SK-N-SH (cell line): ENCODE results near the gene EIF4E2. TPM values are rescaled to one million over a fixed set of nuclear protein-coding genes. Genes with fewer than 3 reads are reported as not detected.

Experiments
- CTCF ChIA-PET: fragments of 300-600, 350-600 bp; formaldehyde crosslinking; extraction: SDS; loops from one replicate; lab custom pipeline; 2021; lab: Yijun Ruan, JAX
- POLR2A ChIA-PET: fragments of 350-600 bp; sonication (Branson Sonifier 250); formaldehyde crosslinking; extraction: SDS; loops from one replicate; lab custom pipeline; 2020; ENCODE audit warnings: antibody characterized with exemption, inconsistent platforms; lab: Yijun Ruan, JAX
- DNase-seq: peaks from one replicate; pipeline ENCODE4 v3.0.0; 2012
- H2AFZ ChIP-seq: fragments of 200-600 bp; sonication (generic); 2 replicates; pipeline ENCODE4 v1.8.1; 2016; ENCODE audit warnings: antibody characterized with exemption, mild to moderate bottlenecking, low read depth
- H3F3A ChIP-seq: fragments of 200-600 bp; sonication (generic); replicated peaks from 2 replicates; pipeline ENCODE3; 2016; ENCODE audit warnings: antibody characterized with exemption, mild to moderate bottlenecking; ENCODE audit not compliant: insufficient read depth
- H3K27ac ChIP-seq, 2 experiments: fragments of 200-500 bp in 1 of 2; fragments of 200-600 bp in 1 of 2; sonication (Bioruptor generic) in 1 of 2; sonication (generic), shearing (Covaris generic) in 1 of 2; 2 replicates each; pipeline versions ENCODE4 v1.5.1 to v1.6.1; 2014 to 2016; ENCODE audit warnings: low read depth in 2 of 2, inconsistent platforms in 1 of 2, low read length in 1 of 2, mild to moderate bottlenecking in 1 of 2, mixed read lengths in 1 of 2
- H3K27me3 ChIP-seq: fragments of 200-600 bp; sonication (generic), shearing (Covaris generic); 2 replicates; pipeline ENCODE4 v1.6.1; 2016; ENCODE audit warnings: mixed run types; ENCODE audit not compliant: insufficient read depth
- H3K36me3 ChIP-seq, 2 experiments: fragments of 200-500 bp in 1 of 2; fragments of 200-600 bp in 1 of 2; sonication (Bioruptor generic) in 1 of 2; sonication (generic) in 1 of 2; replicated peaks in 1 of 2; 2 replicates each; pipeline versions ENCODE3 to v1.5.1; 2014 to 2016; ENCODE audit warnings: low read length in 1 of 2, mild to moderate bottlenecking in 1 of 2; ENCODE audit not compliant: insufficient read depth in 2 of 2, control insufficient read depth in 1 of 2
- H3K4me1 ChIP-seq, 2 experiments: fragments of 200-500 bp in 1 of 2; fragments of 200-600 bp in 1 of 2; sonication (Bioruptor generic) in 1 of 2; sonication (generic), shearing (Covaris generic) in 1 of 2; 2 replicates each; pipeline versions ENCODE4 v1.5.1 to v1.6.1; 2014 to 2016; ENCODE audit warnings: low read depth in 1 of 2, low read length in 1 of 2, mixed run types in 1 of 2; ENCODE audit not compliant: insufficient read depth in 2 of 2, control insufficient read depth in 1 of 2
- H3K4me2 ChIP-seq: fragments of 200-600 bp; sonication (generic), shearing (Covaris generic); 2 replicates; pipeline ENCODE4 v1.6.1; 2017; ENCODE audit warnings: mixed run types
- H3K4me3 ChIP-seq, 2 experiments: fragments of 200-500 bp in 1 of 2; fragments of 200-600 bp in 1 of 2; sonication (Bioruptor generic) in 1 of 2; sonication (generic), shearing (Covaris generic) in 1 of 2; 2 replicates each; pipeline versions ENCODE4 v1.5.1 to v1.8.1; 2014 to 2016; ENCODE audit warnings: low read depth in 2 of 2, inconsistent platforms in 1 of 2, low read length in 1 of 2, mild to moderate bottlenecking in 1 of 2, mixed read lengths in 1 of 2, moderate library complexity in 1 of 2
- H3K79me2 ChIP-seq: fragments of 200-600 bp; sonication (generic); 2 replicates; pipeline ENCODE4 v1.8.1; 2017; ENCODE audit warnings: mild to moderate bottlenecking; ENCODE audit not compliant: insufficient read depth
- H3K9ac ChIP-seq: fragments of 200-600 bp; sonication (generic); 2 replicates; pipeline ENCODE4 v1.6.1; 2017; ENCODE audit warnings: mixed run types
- H3K9me2 ChIP-seq: fragments of 200-600 bp; sonication (generic); 2 replicates; pipeline ENCODE4 v1.6.1; 2017; ENCODE audit warnings: mixed run types
- H3K9me3 ChIP-seq: fragments of 200-600 bp; sonication (generic); 2 replicates; pipeline ENCODE4 v1.6.1; 2017; ENCODE audit warnings: mixed run types, mild to moderate bottlenecking, moderate library complexity
- H4K20me1 ChIP-seq: fragments of 200-600 bp; sonication (generic); 2 replicates; pipeline ENCODE4 v1.6.1; 2017; ENCODE audit warnings: mild to moderate bottlenecking, mixed run types; ENCODE audit not compliant: insufficient read depth
- CHD2 ChIP-seq: fragments of 150-350 bp; IDR thresholded peaks from 2 replicates; pipeline ENCODE4 v1.6.1; 2018; ENCODE audit warnings: low read length; ENCODE audit not compliant: partially characterized antibody
- CTCF ChIP-seq: fragments of 200-600 bp; sonication (generic); IDR thresholded peaks from 2 replicates; pipeline ENCODE4 v1.6.1; 2017; ENCODE audit warnings: antibody characterized with exemption, mild to moderate bottlenecking, moderate library complexity
- EZH2phosphoT487 ChIP-seq: fragments of 200-600 bp; sonication (generic); IDR thresholded peaks from 2 replicates; pipeline ENCODE4 v1.6.1; 2017; ENCODE audit warnings: low read depth, mixed run types, mild to moderate bottlenecking, antibody characterized with exemption, moderate library complexity, borderline replicate concordance
- FOSL2 ChIP-seq: IDR thresholded peaks from 2 replicates; pipeline ENCODE4 v1.4.0; 2012; ENCODE audit warnings: low read depth, mild to moderate bottlenecking, moderate library complexity, borderline replicate concordance
- IRF3 ChIP-seq: fragments of 150-350 bp; IDR thresholded peaks from 2 replicates; pipeline ENCODE4 v1.6.1; 2016; ENCODE audit warnings: mild to moderate bottlenecking, low read depth, low read length
- MAX ChIP-seq: IDR thresholded peaks from 2 replicates; pipeline ENCODE4 v1.4.0; 2012; ENCODE audit warnings: low read depth
- MXI1 ChIP-seq: IDR thresholded peaks from 2 replicates; pipeline ENCODE4 v1.6.1; 2012; ENCODE audit warnings: mild to moderate bottlenecking, low read depth, low read length, improper control_type of control experiment
- POLR2AphosphoS5 ChIP-seq: IDR thresholded peaks from 2 replicates; pipeline ENCODE4 v1.6.1; 2012; ENCODE audit warnings: low read depth, low read length
- RAD21 ChIP-seq: IDR thresholded peaks from 2 replicates; pipeline ENCODE4 v1.6.1; 2012; ENCODE audit warnings: mild to moderate bottlenecking, low read length
- SMC3 ChIP-seq: IDR thresholded peaks from 2 replicates; pipeline ENCODE4 v1.6.1; 2012; ENCODE audit warnings: low read depth, low read length, improper control_type of control experiment
- TEAD4 ChIP-seq: IDR thresholded peaks from 2 replicates; pipeline ENCODE4 v1.4.0; 2012; ENCODE audit warnings: mild to moderate bottlenecking, borderline replicate concordance; ENCODE audit not compliant: insufficient read depth
- YY1 ChIP-seq: IDR thresholded peaks from 2 replicates; pipeline ENCODE4 v1.4.0; 2012; ENCODE audit warnings: low read depth, mild to moderate bottlenecking
- WGBS: methylation state at CpG from one replicate; pipeline ENCODE4 v1.1.6; 2017; ENCODE audit warnings: low lambda C conversion rate; 5-methylcytosine and 5-hydroxymethylcytosine counted together
- polyA plus RNA-seq, 3 experiments: library from polyadenylated mRNA; depleted of rRNA; stranded (reverse); fragments of >200 nt; gene quantifications; 2 replicates each; pipeline ENCODE4 v1.2.3, GENCODE V29; 2012

The EIF4E2 gene
- polyA plus RNA-seq, 1 of the 3 experiments (the other 2 are of a cell fraction) = 29.1 TPM

- H3K4me2 ChIP-seq = no peak overlapping the region
- H3K27ac ChIP-seq = no peak overlapping the region
- no peaks in the 10 kb centered on the region for H3K27me3 ChIP-seq
- POLR2A ChIA-PET = no interaction called here
- no peak overlapping the region for H3K4me3 ChIP-seq
- H4K20me1 ChIP-seq = no peaks in the 10 kb centered on the region
- no peak overlapping the region for H3K9ac ChIP-seq
- H3K36me3 ChIP-seq = no peaks in the 10 kb centered on the region
- no peak for TF ChIP-seq FOSL2
- peak; percentile 40 for TF ChIP-seq RAD21
- TF ChIP-seq CTCF = peak; percentile 79
- no peak for TF ChIP-seq MAX
- peak; percentile 11; the same call in 1 of the 2 replicates for TF ChIP-seq SMC3
- CTCF ChIA-PET = interaction anchor here (0.6 to 1.7 kb wide), 17 partner anchors 9 to 633 kb away, joined by 3 to 16 read pairs (median 3); partner anchors contain the start of genes EFHD1 and GIGYF2
- no peak overlapping the region for H2AFZ ChIP-seq
- H3K4me1 ChIP-seq = no peaks in the 10 kb centered on the region
- no peaks in the 10 kb centered on the region for H3K79me2 ChIP-seq
- no peaks in the 10 kb centered on the region for H3K9me3 ChIP-seq
- H3K9me2 ChIP-seq = no peaks in the 10 kb centered on the region
- DNase-seq = peak; percentile 68
- 47% methylated on average over 9 of the region's 9 CpGs for WGBS
- no peaks in the 10 kb centered on the region for H3F3A ChIP-seq
Observed at GRCh38 chr2:232611559-232612218, 61.2 kb downstream of the EIF4E2 start.

- DNase-seq = no peak
- no peaks in the 10 kb centered on the region for H3K9me3 ChIP-seq
- no peaks in the 10 kb centered on the region for H3K27me3 ChIP-seq
- 47% methylated on average over 3 of the region's 3 CpGs for whole genome bisulfite sequencing
- TF ChIP-seq FOSL2 = no peak
- H3K4me1 ChIP-seq = no peaks in the 10 kb centered on the region
- no peaks in the 10 kb centered on the region for H4K20me1 ChIP-seq
- no peaks in the 10 kb centered on the region for H3F3A ChIP-seq
- ChIA-PET POLR2A (no interaction called here), CTCF (interaction anchor here (1.0 kb wide), 1 partner anchor 8 kb away, joined by 3 read pairs; no protein-coding TSS in a partner anchor)
- H3K79me2 ChIP-seq = no peaks in the 10 kb centered on the region
- no peak overlapping the region for H3K9ac ChIP-seq
- no peak overlapping the region for H3K4me2 ChIP-seq
- H3K9me2 ChIP-seq = no peaks in the 10 kb centered on the region
- H3K4me3 ChIP-seq = no peak overlapping the region
- no peak overlapping the region for H2AFZ ChIP-seq
- no peak overlapping the region for H3K27ac ChIP-seq
- no peaks in the 10 kb centered on the region for H3K36me3 ChIP-seq
Observed at GRCh38 chr2:232613538-232614134, 63.1 kb downstream of the EIF4E2 start.

GRCh38 chr2:232615339-232615738 lies 64.8 kb downstream of the EIF4E2 start:
- POLR2A ChIA-PET = no interaction called here
- DNase-seq = no peak
- H3K9me3 ChIP-seq = no peaks in the 10 kb centered on the region
- no peak overlapping the region for H3K9ac ChIP-seq
- H3K4me2 ChIP-seq = no peak overlapping the region
- H3K4me1 ChIP-seq = no peaks in the 10 kb centered on the region
- H3F3A ChIP-seq = no peaks in the 10 kb centered on the region
- H3K27ac ChIP-seq = no peak overlapping the region
- H3K9me2 ChIP-seq = no peaks in the 10 kb centered on the region
- 67% methylated on average over 8 of the region's 8 CpGs for WGBS
- no peaks in the 10 kb centered on the region for H3K36me3 ChIP-seq
- no peaks in the 10 kb centered on the region for H3K79me2 ChIP-seq
- no peak overlapping the region for H2AFZ ChIP-seq
- CTCF ChIA-PET = interaction anchor here (1.3 kb wide), 1 partner anchor 10 kb away, joined by 3 read pairs; no protein-coding TSS in a partner anchor
- TF ChIP-seq YY1 = no peak
- TF ChIP-seq EZH2phosphoT487 = no peak
- TF ChIP-seq RAD21 = no peak
- TF ChIP-seq POLR2AphosphoS5 = no peak
- no peak for TF ChIP-seq MXI1
- TF ChIP-seq SMC3 = no peak
- no peak for TF ChIP-seq CHD2
- no peak for TF ChIP-seq CTCF
- no peak for TF ChIP-seq FOSL2
- no peak for TF ChIP-seq TEAD4
- TF ChIP-seq IRF3 = no peak
- H3K4me3 ChIP-seq = no peak overlapping the region
- no peaks in the 10 kb centered on the region for H4K20me1 ChIP-seq
- no peaks in the 10 kb centered on the region for H3K27me3 ChIP-seq
